HG02885 (cell line): ENCODE measurements around the gene MFAP4.
"Not testable (repeated sequence)": the region's sequence is repeated elsewhere in the genome, so short reads cannot be mapped to it uniquely, and the experiment has no call there.

Experiments
- ATAC-seq: cut with Tn5 transposase; IDR thresholded peaks from one replicate; pipeline ENCODE4 v1.9.1; 2021; ENCODE audit warnings: mild to moderate bottlenecking; ENCODE audit not compliant: unreplicated experiment, poor library complexity

Gene MFAP4

DNA sequence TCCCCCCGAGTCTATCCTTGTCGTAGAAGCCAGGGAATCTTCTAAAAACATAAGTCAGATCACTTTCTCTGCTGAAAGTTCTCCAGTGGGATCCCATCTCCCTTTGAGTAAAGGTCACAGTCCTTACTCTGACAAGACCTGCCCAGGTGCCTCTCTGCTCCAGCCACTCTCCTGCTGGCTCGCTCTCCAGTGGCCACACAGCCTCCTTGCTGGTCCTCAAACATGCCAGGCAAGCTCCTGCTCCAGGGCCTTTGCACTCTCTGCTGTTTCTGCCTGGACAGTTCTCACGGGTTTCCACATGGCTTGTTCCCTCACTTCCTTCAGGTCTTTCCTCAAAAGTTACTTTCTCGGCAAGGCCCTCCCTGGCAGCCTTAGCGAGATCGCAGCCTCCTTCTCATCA lies 27.8 kb downstream of the MFAP4 start:
- ATAC-seq: no peak

DNA sequence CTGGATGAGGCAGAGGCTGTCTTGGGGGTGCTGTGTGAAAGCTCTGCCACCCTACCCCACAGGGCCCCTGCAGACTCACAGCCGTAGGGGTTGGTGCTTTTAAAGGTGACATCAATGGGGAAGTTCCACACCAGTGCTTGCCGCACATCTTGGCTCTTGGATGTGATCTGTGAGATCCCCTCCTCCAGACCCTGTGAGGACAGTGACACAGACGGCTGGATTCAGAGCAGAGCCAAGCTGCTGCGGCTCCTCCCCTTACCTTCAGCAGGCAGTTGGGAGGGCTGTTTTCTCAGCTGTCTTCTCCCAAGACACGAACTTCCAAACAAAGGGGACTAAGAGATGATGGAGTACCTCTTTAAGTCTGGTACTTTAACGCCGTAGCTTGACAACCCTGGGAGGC lies 29.2 kb downstream of the MFAP4 start:
- ATAC-seq: no peak

DNA sequence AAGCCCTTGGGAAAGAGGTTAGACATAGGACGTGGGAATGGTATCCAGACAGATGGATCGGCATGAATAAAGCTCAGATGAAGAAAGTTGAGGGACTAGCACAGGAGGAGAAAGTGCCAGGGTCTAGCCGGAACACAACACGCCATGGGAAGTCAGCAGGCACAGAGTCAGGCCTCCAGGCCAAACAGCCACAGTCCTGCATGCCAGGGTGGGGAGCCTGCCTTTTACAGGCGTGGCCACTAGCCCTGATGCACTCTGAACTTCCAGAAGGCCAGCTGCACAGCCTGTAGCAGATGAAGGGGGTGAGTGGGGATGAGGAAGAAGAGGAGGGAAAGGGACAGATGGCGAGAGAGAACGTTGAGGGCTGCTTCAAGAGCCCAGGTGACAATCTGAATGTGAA lies 29.6 kb downstream of the MFAP4 start:
- no peak for ATAC-seq

DNA sequence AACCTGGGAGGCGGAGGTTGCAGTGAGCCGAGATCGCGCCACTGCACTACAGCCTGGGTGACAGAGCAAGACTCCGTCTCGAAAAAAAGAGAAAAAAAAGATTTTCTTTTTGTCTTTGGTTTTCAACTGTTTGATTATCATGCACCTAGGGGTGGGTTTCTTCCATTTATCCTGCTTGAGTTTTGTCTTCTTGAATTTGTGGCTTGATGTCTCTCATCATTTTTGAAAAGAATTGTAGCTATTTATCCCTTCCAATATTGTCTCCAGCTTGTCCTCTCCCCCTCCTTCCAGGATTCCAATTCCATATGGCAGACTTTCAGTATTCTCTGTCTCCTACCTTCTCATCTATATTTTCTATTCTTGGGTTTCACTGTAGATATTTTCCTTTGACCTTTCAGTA lies 32.2 kb downstream of the MFAP4 start:
- no peak for ATAC-seq

DNA sequence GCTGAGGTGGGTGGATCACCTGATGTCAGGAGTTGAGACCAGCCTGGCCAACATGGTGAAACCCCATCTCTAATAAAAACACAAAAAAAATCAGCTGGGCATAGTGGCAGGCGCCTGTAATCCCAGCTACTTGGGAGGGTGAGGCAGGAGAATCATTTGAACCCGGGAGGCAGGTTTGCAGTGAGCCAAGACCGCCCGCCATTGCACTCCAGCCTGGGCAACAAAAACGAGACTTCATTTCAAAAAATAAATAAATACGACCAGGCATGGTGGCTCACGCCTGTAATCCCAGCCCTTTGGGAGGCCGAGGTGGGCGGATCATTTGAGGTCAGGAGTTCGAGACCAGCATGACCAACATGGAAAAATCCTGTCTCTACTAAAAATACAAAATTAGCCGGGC lies 33.6 kb downstream of the MFAP4 start:
- not testable (repeated sequence) for ATAC-seq

DNA sequence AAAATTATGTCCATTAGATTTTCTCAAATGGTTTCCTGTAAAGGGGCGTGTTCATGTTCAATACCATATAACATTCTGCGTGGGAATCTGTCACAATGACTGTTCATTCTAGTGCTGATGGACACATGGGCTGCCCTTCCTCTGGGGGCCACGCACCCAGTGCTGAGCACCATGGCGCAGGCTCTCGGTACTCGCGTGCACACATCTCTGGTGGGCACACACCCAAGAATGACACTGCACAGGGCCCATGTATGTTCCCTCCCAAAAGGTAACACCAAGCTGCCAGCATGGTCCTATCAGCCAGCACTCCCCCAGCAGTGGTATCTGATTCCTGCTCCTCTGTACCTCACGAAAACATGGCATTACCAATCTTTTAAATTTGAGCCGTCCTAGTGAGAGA lies 38.2 kb downstream of the MFAP4 start:
- ATAC-seq: no peak

DNA sequence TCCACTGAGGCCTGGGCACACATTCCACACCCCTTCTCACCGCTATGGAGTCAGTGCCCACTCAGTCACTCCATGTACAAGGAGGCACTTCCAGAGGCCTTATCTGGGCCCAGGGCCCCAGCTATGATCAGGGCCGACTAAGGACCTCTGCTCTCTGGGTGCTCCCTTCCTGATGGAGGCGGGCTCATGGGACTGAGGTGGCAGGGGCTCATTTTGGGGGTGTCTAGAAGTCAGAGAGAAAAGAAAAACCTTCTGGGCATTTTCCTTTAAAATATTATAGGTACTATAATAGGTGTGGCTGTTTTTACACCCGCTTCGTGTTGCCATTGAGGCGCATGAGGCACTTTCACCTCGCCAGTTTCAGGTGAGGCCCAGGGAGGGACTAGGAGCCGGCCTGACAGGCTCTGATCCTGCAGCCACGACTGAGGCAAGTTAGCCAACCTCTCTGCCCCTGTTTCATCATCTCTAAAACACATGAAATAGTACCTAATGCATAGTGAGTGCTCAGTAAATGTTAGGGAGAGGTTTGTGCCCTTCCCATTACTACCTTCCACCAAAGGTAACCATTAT lies 38.8 kb downstream of the MFAP4 start:
- ATAC-seq: no peak

DNA sequence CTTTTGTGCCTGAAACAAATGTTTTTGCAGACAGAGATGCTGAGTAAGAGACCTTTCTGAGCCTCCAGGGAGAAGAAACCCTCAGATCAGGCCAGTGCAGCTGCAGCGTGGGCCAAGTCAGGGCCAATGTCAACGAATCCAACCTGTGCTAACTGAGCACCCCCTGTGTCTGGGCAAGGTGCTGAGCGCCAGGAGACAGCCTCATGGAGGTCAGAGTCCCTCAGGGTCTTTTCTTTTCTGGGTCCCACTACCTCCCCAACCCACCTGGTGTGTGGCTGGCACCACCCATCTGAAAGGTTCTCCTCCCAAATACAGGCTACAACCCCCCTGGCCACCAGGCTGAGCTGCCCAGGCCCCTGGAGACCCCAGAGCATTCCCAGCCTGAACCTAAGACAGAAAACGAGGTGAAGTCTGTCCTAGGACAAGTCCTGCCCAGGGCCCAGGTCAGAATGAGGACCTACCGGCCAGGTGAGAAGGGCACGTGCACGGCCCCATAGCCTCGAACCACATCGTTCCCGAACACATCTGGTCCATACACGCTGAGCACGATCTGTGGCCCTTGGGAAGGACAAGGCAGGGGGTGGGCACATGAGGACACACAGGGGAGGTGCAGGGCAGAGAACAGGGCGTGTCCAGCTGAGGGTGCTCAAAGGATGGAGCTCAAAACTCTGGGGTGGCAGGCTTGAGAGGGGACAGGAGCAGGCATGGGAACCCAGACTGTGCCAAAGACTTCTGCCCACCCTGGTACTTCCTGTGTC lies 39.5 kb downstream of the MFAP4 start:
- no peak for ATAC-seq

DNA sequence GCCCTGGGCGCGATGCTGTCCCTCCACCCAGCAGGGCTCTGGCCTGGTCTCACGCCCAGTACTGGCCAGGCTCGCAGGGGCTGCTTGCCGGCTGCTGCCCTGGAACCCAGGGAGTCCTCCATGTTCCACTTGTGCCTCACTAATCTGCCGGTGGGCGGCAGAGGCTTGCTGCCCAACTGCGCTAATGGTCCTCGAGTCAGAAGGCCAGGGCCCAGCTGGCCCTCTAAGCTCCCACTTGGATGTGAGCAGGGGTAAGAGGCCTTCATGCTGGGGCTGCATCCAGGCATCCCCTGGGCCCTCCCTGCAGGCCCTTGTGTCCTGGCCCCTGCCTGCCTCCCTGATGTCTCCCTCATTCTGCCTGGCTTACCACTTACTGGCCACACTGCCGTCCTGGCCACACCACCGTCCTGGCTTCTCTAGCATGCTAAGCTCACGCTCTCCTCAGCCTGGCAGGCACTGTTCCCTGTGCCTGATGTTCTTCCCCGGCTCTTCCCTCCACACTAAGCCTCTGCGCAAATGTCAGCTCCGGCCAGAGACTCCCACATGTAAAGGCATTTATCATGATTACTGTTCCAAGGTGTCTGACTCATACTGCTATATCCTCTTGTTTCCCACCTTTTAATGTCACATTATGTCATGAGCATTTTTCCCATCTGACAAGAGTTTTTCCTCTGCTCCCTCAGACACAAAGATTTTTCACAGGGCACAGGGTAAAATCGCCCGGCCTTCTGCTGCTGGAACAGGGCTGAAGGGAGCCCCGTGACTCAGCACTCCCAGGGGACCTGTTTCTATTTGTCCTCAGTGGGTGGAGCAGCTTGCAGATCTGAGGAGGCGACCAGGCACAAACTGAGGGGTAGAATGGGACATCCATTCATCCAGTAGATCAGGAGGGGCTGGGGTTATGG lies 40.4 kb downstream of the MFAP4 start:
- peak; percentile 41 for ATAC-seq

DNA sequence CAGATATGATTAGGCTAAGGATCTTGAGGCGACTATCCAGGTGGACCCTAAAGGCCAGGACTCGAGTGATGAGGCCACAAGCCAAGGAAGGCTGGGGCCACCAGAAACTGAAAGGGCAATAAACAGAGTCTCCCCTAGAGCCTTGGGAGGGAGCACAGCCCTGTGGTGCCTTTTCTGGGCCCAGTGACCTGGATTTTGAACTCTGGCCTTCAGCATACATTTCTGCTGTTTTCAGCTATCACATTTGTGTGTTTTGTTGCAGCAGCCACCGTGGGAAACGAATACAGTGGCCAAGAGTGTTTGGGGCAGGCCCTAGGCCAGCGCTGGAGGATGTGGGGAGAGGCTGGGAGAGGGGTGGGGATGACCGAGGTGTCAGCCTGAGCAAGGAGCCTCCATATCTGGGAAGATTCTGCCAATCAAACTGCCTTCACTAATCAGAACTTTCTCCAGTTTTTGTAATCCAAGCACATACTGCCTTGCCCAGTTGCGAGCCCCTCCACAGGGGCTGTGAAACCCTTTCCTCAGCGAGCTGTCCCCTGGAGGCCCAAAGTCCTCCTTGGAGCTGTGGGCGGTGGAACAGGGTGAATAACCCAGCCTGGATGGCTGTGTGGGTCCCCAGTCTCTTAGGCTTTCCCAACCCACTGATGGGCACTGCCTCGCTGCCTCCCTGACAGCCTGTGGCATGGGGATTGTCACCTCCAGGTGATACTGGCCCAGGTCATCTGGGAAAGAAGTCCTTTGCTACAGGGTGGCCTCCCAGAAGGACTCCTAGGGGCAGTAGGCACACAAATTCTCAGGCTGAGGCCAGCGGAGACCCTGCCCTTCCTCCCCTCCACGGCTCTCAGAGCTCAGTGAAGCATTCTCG lies 41.3 kb downstream of the MFAP4 start:
- ATAC-seq: no peak

DNA sequence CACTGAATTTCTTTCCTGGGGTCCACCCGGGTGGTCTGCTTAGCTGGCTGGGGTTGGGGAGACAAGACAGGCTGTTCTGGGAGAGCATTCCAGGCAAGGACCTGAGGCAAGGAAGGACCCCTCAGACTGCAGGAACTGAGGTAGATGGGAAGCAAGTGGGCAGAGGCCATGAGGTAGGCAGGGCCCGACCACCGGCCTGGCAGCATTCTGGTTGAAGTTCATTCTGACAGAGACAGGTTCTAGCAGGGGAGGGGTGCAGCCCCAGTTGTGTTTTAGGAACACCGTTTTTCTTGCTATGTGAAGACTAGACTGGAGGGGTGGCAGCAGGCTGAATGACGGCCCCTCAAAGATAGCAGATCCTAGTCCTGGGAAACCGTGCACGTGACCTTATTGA lies 41.9 kb downstream of the MFAP4 start:
- ATAC-seq: no peak

DNA sequence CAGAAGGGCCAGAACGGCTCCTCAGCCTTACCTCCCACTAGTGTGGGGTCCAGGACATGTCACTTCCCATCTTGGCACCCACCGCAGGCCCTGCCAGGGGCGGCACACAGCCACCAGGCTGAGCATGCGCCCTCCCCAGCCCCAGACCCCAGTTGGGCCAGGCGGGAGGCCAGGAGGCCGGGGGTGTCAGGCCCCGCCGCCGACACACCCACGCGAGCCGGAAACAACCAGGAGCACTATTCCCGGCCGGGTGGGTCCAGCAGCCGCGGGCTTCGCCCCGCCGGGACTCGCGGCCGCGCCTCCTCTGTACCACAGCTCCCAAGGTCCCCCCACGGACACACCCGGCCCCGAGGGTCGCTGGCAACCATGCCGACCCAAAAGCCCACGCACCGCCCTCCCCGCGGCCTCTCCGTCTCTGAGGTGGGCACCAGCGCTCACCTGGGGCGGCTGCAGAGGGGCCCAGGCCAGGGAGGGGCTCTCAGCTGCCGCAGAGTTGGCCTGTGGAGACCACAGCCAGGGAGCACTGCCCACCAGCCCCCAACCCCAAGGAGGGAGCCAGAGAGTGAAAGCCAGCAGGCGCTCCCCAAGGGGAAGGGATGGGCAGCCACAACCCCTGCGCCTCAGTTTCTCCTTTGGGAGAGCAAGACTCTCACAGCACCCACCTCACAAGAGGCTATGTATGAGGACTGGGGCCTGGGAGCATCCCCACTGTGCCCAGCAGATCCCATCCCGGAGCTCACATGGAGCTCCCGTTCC lies 42.5 kb downstream of the MFAP4 start:
- ATAC-seq: no peak

DNA sequence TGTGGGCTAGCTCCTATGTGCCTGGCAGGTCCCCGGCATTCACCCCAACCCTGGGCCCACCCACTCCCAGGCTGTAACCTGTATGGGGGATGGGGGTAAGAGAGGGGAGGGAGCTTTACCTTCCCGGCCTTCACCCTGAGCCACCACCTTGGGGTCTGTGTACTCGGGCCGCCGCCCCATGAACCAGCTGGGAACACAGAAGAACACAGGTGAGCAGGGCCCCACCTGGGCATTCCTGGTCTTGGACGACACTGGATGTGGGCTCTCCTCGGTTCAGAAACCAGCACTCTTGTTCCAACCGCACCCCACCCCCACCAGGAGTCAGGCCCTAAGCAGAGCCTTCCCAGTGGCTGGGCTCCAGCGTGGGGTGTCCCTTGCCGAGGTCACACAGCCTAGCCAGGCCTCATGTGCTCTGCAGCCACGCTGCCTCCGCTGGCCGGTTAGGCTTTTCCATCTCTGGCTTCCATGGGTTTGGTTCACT lies 43.3 kb downstream of the MFAP4 start:
- ATAC-seq: no peak

DNA sequence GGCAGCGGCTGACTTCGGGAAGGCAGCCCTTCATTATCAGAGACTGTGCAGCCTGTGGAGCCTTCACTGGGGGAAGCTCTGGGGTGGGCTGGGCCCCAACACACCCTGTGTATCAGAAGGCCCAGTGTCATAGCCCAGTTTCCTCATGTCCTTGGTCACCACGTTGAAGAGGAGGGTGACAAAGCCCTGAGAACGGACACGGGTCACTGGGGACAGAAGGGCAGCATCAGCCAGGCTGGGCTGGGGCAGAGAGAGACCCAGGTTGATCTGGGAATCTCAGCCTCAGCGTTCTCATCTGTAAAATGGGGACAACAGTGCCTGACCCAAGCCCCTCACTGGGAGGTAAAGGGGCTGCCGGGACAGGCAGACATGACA lies 43.7 kb downstream of the MFAP4 start:
- ATAC-seq: no peak

DNA sequence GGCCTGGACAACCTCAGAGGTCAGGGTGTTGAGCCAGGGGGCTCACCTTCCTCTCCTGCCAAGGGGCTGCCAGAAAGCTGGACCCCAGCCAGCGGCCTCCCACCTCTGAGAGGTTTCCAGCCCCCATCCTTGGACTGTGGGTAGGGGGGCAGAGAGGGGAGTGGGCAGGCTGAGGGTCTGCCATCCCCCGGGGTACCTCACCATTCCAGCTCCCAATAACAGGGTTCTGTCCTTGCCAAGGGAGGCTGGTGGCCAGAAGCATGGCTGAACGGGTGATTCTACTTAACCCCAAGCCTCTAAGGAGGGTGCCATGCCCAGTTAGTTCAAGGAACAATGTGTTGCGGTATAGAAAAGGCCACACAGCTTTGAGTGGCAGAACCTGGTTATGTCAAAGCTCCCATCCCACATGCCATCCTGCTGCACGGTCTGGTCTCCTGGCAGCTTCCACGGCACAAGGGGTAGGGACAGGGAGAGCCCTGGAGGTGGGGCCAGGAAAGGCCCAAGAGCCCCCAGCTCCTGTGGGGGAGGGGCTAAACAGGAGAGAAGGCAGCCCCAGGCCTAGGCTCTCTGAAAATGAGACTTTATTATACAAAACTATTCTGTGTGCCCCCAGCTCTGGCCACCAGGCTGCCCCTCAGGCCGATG lies 44.3 kb downstream of the MFAP4 start:
- ATAC-seq: no peak

DNA sequence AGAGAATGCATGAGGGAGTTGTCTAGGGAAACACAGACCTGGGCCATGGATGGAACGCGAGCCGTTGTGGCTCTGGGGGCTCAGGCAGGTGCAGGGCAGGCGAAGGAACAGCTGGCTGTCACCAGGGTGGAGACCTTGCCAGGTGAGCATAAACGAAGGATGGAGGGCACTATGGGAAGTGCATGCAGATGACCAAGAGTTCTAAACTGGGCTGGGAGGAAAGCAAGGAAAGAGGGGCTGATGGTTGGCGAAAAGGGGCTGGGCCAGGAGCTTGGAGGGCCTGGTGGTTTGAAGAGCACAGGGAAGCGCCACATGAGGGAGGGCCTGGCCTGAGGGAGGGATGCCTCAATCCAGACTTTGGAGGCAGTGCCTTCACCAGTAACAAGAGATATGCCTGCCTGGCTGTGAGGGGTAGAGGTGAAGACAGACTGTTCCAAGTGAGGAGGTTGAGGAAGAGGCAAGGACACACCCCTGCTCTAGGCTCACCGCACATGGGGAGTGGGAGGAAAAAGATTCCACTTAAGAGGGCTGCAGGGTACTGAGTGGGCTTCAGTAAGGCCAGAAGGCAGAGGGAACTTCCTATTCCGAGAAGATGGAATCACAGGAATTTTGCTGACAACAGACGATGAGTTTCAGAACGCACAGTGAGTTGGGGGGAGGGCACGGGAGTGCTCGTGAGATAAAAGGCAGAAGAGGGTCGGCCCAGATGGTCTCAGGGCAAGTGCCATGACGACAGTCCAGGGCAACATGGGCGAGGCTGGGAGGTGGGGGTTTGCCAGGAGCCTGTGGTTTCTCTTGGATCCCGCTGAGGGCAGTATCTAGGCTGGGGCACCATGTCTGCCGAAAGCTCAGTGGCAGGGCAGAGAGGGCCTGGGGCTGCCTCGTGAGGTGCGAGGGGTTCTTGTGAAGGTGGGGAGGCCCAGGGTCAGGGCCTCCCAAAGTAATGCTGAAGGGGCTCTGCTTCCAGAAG lies 45.1 kb downstream of the MFAP4 start:
- no peak for ATAC-seq

DNA sequence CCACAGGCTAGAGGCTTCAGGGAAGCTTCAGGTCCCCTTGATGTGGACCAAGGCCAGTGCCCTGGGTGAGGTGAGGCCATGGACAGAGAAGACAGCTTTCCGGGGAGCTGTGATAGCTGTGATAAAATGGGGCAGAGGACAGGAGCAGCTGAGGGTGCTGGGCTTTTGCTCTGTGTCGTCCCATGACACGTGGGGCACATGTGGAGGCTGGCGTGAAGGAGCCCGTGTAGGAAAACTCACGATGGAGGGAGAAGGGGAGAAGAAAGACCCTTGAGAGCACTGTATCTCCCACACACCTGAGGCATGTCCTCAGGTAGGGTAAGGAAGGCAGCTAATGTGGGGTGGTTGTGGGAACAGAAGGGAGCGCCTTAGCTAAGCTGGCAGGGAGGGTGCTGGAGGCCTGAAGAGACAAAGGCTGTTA lies 45.8 kb downstream of the MFAP4 start:
- ATAC-seq: no peak

DNA sequence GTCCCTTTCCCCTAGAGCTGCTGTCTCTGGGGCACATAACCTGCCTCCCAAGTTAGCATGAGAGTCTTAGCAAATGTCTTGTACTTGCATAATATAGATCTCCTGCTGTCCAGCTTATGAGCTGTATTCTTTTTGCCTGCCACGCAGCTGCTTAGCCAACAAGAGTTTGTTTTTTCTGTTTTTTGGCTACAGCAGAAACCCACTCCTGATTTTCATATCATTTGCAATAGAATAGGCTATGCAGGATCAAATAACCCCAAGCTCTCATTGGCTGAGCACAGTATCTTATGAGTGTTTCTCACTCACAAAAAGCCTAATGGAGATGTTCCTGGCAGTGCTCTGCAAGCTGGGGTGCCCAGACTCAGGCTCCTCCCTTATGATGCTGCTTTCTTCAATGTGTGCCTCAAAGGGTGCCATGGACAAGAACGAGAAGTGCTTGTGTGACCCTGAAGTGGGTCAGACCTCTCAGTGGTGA lies 47.6 kb downstream of the MFAP4 start:
- ATAC-seq: no peak
